Measurements from ENCODE around the gene STXBP5. TPM values are rescaled to one million over a fixed set of nuclear protein-coding genes. Genes with fewer than 3 reads are reported as not detected.

STXBP5 gene
- polyA plus RNA-seq (2013) = 35.4 TPM

DNA sequence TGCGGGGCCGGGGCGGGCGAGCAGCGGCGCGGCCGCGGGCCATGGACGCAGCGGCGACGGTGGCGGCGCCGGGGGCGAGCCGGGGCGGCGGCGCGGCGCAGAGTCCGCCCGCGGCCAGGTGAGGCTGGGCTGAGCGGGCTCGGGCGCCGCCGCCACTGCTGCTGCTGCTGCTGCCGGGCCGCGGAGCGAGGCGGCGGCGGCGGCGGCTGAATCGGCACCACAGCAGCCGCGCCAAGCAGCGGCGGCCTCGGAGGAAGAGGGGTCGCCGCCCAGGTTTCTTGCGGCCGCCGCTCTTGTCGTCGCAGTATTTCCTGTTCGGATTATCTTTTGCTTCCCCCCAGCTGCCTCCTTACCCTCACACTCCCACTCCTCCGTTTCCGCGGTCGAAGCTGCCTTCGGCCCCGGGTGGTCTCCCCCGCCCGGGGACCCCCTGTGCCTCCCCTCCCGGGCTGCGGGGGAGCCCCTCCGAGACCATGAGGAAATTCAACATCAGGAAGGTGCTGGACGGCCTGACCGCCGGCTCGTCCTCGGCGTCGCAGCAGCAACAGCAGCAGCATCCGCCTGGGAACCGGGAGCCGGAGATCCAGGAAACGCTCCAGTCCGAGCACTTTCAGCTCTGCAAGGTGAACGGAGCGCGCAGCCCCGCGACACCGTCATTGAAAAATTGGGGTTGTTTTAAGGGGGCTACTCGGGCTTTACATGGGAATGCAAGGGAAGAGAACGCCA, at the start of gene STXBP5:
TSS of gene STXBP5 (plus strand) at position 358 of the 726 bp plus-strand sequence. CDS start at position 474, 116 bp downstream.
- under 1% methylated on average over 77 of the region's 85 CpGs for WGBS (ENCODE audit: insufficient coverage)
- no peaks in the 10 kb centered on the region for H3K9me3 ChIP-seq (ENCODE audit: control extremely low read depth in 1 of 5, control insufficient read depth in 4 of 5, insufficient read depth in 2 of 5, low read depth in 1 of 5, low read length in 4 of 5)
- H3K36me3 ChIP-seq (ENCODE audit: control insufficient read depth in 4 of 4, insufficient read depth in 4 of 4, low read length in 3 of 4) = peaks cover 0 to 9% (median 0%) of the 10 kb centered on the region in 4 experiments
- peak within 1 kb of the TSS; percentile 84 to 99 (median 93) for H3K4me3 ChIP-seq (ENCODE audit: control insufficient read depth in 1 of 7, extremely low read depth in 1 of 7, insufficient read depth in 4 of 7, low read depth in 2 of 7, low read length in 6 of 7)
- POLR2A ChIA-PET = interaction anchor here (0.7 to 1.0 kb wide), 3 partner anchors 10 to 110 kb away, joined by 3 to 4 read pairs (median 3); no protein-coding TSS in a partner anchor
- H3K27me3 ChIP-seq (replicated peaks in 2 of 5; ENCODE audit: control insufficient read depth in 4 of 5, insufficient read depth in 5 of 5, low read length in 4 of 5) = no peaks in the 10 kb centered on the region
- CTCF ChIA-PET = interaction anchor here (0.7 to 1.4 kb wide), 4 partner anchors 19 to 320 kb away, joined by 3 to 4 read pairs (median 3); no protein-coding TSS in a partner anchor
- DNase-seq = peak; percentile 23 to 83 (median 74)
- H3K27ac ChIP-seq (ENCODE audit: insufficient read depth in 1 of 2, low read depth in 1 of 2, low read length in 2 of 2, poor library complexity in 1 of 2, severe bottlenecking in 2 of 2) = peak within 1 kb of the TSS; percentile 81 to 94
- peaks cover 8 to 36% (median 27%) of the 10 kb centered on the region in 4 experiments for H3K4me1 ChIP-seq (ENCODE audit: control extremely low read depth in 1 of 4, control insufficient read depth in 4 of 4, insufficient read depth in 4 of 4, low read length in 3 of 4)

DNA sequence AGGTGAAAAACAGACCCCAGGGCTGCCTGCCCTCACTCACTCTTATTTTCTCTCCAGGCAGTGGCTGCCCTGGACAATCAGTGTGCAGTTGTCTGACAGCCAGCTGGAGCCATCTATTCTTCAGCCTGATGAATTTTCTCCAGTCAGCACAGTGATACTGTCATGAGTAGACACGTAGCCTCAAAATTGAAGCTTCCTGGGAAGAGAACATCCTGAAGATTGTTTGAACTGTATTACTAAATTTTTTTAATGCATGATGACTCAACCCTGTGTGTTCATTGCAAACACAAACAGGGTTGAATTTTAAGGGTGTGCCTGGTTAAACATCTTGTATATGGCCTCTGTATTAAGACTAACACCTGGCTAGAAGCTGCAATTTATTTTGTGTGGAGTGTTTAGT, 49.8 kb upstream of the STXBP5 start:
- no peaks in the 10 kb centered on the region for H3K36me3 ChIP-seq (ENCODE audit: control insufficient read depth in 4 of 4, insufficient read depth in 4 of 4, low read length in 3 of 4)
- no peaks in the 10 kb centered on the region for H3K9me3 ChIP-seq (ENCODE audit: control extremely low read depth in 1 of 5, control insufficient read depth in 4 of 5, insufficient read depth in 2 of 5, low read depth in 1 of 5, low read length in 4 of 5)
- peaks cover 0 to 15% (median under 1%) of the 10 kb centered on the region in 4 experiments for H3K4me1 ChIP-seq (ENCODE audit: control extremely low read depth in 1 of 4, control insufficient read depth in 4 of 4, insufficient read depth in 4 of 4, low read length in 3 of 4)
- ChIA-PET CTCF (no interaction called here), POLR2A (no interaction called here)
- H3K4me3 ChIP-seq (ENCODE audit: control insufficient read depth in 1 of 7, extremely low read depth in 1 of 7, insufficient read depth in 4 of 7, low read depth in 2 of 7, low read length in 6 of 7) = no peak overlapping the region
- no peak overlapping the region for H3K27ac ChIP-seq (ENCODE audit: insufficient read depth in 1 of 2, low read depth in 1 of 2, low read length in 2 of 2, poor library complexity in 1 of 2, severe bottlenecking in 2 of 2)
- H3K27me3 ChIP-seq (replicated peaks in 2 of 5; ENCODE audit: control insufficient read depth in 4 of 5, insufficient read depth in 5 of 5, low read length in 4 of 5) = no peaks in the 10 kb centered on the region
- no peak for DNase-seq
- 100% methylated on average over 1 of the region's 1 CpG for WGBS (ENCODE audit: insufficient coverage)

DNA sequence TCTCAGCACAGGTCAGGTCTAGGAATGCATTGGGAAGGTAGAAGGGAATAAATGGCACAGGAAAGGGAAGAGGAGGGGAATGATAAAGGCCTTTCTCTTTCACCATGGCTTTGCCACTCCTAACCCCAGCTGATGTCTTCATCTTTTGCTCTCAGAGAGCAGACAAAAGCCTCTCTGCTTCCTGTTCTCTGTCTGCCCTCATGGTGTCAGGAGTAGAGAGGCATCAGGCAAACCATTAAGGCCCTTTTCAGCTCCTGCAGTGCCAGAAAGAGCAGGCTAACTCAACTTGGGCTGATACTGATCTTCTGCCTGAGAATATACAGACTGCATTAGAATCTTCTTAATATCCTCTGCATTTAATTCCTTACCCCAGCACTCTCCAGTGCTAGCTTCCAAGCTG, 48.0 kb upstream of the STXBP5 start:
- Histone ChIP-seq H3K36me3 (ENCODE audit: control insufficient read depth in 4 of 4, insufficient read depth in 4 of 4, low read length in 3 of 4) (no peaks in the 10 kb centered on the region), H3K4me3 (ENCODE audit: control insufficient read depth in 1 of 7, extremely low read depth in 1 of 7, insufficient read depth in 4 of 7, low read depth in 2 of 7, low read length in 6 of 7) (no peak overlapping the region), H3K27me3 (replicated peaks in 2 of 5; ENCODE audit: control insufficient read depth in 4 of 5, insufficient read depth in 5 of 5, low read length in 4 of 5) (no peaks in the 10 kb centered on the region), H3K4me1 (ENCODE audit: control extremely low read depth in 1 of 4, control insufficient read depth in 4 of 4, insufficient read depth in 4 of 4, low read length in 3 of 4) (peaks cover 0 to 21% (median under 1%) of the 10 kb centered on the region in 4 experiments), H3K27ac (ENCODE audit: insufficient read depth in 1 of 2, low read depth in 1 of 2, low read length in 2 of 2, poor library complexity in 1 of 2, severe bottlenecking in 2 of 2) (no peak overlapping the region), H3K9me3 (ENCODE audit: control extremely low read depth in 1 of 5, control insufficient read depth in 4 of 5, insufficient read depth in 2 of 5, low read depth in 1 of 5, low read length in 4 of 5) (no peaks in the 10 kb centered on the region)
- ChIA-PET CTCF (no interaction called here), POLR2A (no interaction called here)
- no peak for DNase-seq

DNA sequence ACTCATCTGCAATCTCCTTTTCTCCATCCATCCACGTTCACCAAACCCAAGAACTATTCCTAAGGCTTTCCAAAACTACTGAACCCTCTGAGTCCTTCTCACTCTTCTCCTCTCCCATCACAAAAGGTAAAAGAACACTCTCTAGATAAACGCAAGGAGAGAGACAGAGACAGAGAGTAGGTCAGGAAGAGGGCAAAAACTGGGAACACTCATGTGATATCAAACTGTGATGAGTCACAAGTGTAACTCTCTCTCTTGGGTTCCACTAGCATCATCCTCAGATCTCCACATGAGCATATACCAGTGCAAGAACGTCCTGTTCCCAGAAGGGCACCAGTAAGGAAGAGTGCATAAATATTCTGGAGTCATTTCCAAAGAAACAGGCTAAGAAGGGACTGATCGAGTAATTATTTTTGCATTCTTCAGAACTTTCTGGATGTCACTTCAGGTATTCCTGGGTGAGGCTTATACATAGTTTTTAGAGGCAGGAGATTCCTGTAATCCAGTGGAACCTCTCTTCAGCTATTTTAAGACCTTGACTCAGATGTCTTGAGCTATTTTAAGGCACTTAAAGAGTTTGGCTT, 47.3 kb upstream of the STXBP5 start:
- CTCF ChIA-PET = interaction anchor here (0.9 kb wide), 1 partner anchor 34 kb away, joined by 3 read pairs; no protein-coding TSS in a partner anchor
- WGBS (ENCODE audit: insufficient coverage) = 92% methylated on average over 3 of the region's 4 CpGs
- H3K27ac ChIP-seq (ENCODE audit: insufficient read depth in 1 of 2, low read depth in 1 of 2, low read length in 2 of 2, poor library complexity in 1 of 2, severe bottlenecking in 2 of 2) = no peak overlapping the region

DNA sequence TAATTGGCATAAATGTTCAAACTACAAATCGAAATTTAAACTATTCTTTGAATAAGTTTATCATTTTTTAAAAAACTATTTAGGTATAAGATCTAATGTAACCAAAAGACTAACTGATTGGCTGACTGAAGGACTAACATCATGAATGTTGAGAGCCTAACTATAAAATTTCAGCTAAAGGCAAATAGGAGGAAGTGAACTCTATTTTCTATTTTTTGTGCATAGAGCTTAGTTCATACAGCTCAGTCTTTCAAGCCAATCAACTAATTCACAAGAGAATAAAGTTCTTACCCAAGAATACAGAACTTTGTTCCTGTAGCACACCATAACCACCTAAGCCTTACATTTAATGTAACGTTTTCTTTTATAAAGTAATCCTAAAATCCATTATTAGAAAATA, 46.3 kb upstream of the STXBP5 start:
- no CpG with 5 or more reads among the region's 2 CpGs for WGBS (ENCODE audit: insufficient coverage)
- ChIA-PET POLR2A (no interaction called here), CTCF (interaction anchor here (0.9 to 1.1 kb wide), 3 partner anchors 35 to 256 kb away, joined by 3 read pairs; no protein-coding TSS in a partner anchor)
- no peaks in the 10 kb centered on the region for H3K9me3 ChIP-seq (ENCODE audit: control extremely low read depth in 1 of 5, control insufficient read depth in 4 of 5, insufficient read depth in 2 of 5, low read depth in 1 of 5, low read length in 4 of 5)
- H3K36me3 ChIP-seq (ENCODE audit: control insufficient read depth in 4 of 4, insufficient read depth in 4 of 4, low read length in 3 of 4) = no peaks in the 10 kb centered on the region
- peaks cover 0 to 21% (median under 1%) of the 10 kb centered on the region in 4 experiments for H3K4me1 ChIP-seq (ENCODE audit: control extremely low read depth in 1 of 4, control insufficient read depth in 4 of 4, insufficient read depth in 4 of 4, low read length in 3 of 4)
- DNase-seq = peak in 1 of 3 donors; percentile 15
- H3K4me3 ChIP-seq (ENCODE audit: control insufficient read depth in 1 of 7, extremely low read depth in 1 of 7, insufficient read depth in 4 of 7, low read depth in 2 of 7, low read length in 6 of 7) = no peak overlapping the region
- H3K27me3 ChIP-seq (replicated peaks in 2 of 5; ENCODE audit: control insufficient read depth in 4 of 5, insufficient read depth in 5 of 5, low read length in 4 of 5) = no peaks in the 10 kb centered on the region
- no peak overlapping the region for H3K27ac ChIP-seq (ENCODE audit: insufficient read depth in 1 of 2, low read depth in 1 of 2, low read length in 2 of 2, poor library complexity in 1 of 2, severe bottlenecking in 2 of 2)

More for the DNA sequence above, 47.3 kb upstream of the STXBP5 start:
- H3K4me1 ChIP-seq (ENCODE audit: control extremely low read depth in 1 of 4, control insufficient read depth in 4 of 4, insufficient read depth in 4 of 4, low read length in 3 of 4) = peaks cover 0 to 21% (median under 1%) of the 10 kb centered on the region in 4 experiments
- H3K9me3 ChIP-seq (ENCODE audit: control extremely low read depth in 1 of 5, control insufficient read depth in 4 of 5, insufficient read depth in 2 of 5, low read depth in 1 of 5, low read length in 4 of 5) = no peaks in the 10 kb centered on the region
- H3K36me3 ChIP-seq (ENCODE audit: control insufficient read depth in 4 of 4, insufficient read depth in 4 of 4, low read length in 3 of 4) = no peaks in the 10 kb centered on the region
- POLR2A ChIA-PET = no interaction called here
- DNase-seq = no peak
- H3K4me3 ChIP-seq (ENCODE audit: control insufficient read depth in 1 of 7, extremely low read depth in 1 of 7, insufficient read depth in 4 of 7, low read depth in 2 of 7, low read length in 6 of 7) = no peak overlapping the region
- no peaks in the 10 kb centered on the region for H3K27me3 ChIP-seq (replicated peaks in 2 of 5; ENCODE audit: control insufficient read depth in 4 of 5, insufficient read depth in 5 of 5, low read length in 4 of 5)

DNA sequence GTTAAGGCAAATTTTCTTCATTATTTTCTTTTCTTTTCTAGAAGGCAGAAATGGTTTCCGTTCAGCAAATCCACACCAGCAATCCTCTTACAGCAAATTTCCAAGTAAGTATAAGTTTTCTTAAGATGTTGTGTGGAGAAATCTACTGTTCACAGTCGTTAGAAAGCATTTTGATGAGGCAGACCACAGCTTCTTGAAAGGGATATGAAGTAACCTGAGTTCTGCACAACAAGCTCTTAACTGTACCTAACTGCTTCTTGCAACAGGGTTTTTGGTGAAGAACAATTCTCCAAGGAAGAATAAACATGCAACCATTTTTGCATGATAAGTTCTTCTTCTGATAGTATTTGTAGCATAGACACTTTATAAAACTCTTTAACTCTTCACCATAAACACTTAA, 45.3 kb upstream of the STXBP5 start:
- Histone ChIP-seq H3K36me3 (ENCODE audit: control insufficient read depth in 4 of 4, insufficient read depth in 4 of 4, low read length in 3 of 4) (no peaks in the 10 kb centered on the region), H3K9me3 (ENCODE audit: control extremely low read depth in 1 of 5, control insufficient read depth in 4 of 5, insufficient read depth in 2 of 5, low read depth in 1 of 5, low read length in 4 of 5) (no peaks in the 10 kb centered on the region), H3K4me3 (ENCODE audit: control insufficient read depth in 1 of 7, extremely low read depth in 1 of 7, insufficient read depth in 4 of 7, low read depth in 2 of 7, low read length in 6 of 7) (no peak overlapping the region), H3K27ac (ENCODE audit: insufficient read depth in 1 of 2, low read depth in 1 of 2, low read length in 2 of 2, poor library complexity in 1 of 2, severe bottlenecking in 2 of 2) (no peak overlapping the region), H3K4me1 (ENCODE audit: control extremely low read depth in 1 of 4, control insufficient read depth in 4 of 4, insufficient read depth in 4 of 4, low read length in 3 of 4) (peaks cover 0 to 21% (median under 1%) of the 10 kb centered on the region in 4 experiments), H3K27me3 (replicated peaks in 2 of 5; ENCODE audit: control insufficient read depth in 4 of 5, insufficient read depth in 5 of 5, low read length in 4 of 5) (no peaks in the 10 kb centered on the region)
- DNase-seq = peak in 2 of 3 donors; percentile 20 to 41
- 50% methylated on average over 1 of the region's 2 CpGs for WGBS (ENCODE audit: insufficient coverage)
- ChIA-PET CTCF (interaction anchor here (1.1 kb wide), 1 partner anchor 257 kb away, joined by 3 read pairs; no protein-coding TSS in a partner anchor), POLR2A (no interaction called here)
